Measurements from ENCODE around the gene TBCD. TPM values are rescaled to one million over a fixed set of nuclear protein-coding genes. Genes with fewer than 3 reads are reported as not detected.

Gene TBCD
- total and polyA plus RNA-seq, 9 of the 15 experiments (the other 6 are each of a cell fraction or from before 2014, with no cell fraction given): 8.9 to 98.5 (median 28.0) TPM

DNA sequence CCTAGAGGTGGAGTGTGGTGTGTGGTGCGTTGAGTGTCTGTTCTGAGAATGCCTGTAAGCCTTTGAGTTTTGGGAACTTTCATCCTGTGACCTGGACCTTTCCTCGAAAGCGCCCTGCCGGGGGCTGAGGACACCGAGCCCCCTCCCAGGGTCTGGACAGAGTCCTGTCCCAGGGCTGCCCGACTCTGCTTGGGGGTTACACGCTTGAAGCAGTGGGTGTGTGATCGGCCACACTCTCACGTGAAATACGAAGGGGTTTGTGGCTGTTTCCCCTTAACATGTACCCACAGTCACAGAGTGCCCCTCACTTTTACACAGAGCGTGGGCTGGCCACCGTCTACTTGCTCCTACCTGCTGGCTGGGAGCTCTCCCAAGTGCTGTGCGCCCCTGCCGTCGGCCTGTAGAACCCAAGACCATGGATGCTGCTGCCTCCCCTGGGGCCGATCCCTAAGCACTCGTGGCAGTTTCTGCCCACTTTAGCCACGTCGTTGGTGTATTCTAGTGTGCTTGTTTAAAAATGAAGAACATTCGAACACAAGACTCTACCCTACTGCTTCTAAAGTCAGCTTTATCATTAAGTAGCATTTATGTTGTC, 81.1 kb downstream of the TBCD start (continued):
- no peak for TF ChIP-seq MTF1 (CRISPR knock-in tag; IDR thresholded peaks at IDR 0.05; ENCODE audit: borderline replicate concordance)
- TF ChIP-seq CHD4 (IDR thresholded peaks at IDR 0.05; ENCODE audit: insufficient read depth, insufficient replicate concordance, low read depth, low read length, poor library complexity, severe bottlenecking): no peak
- TF ChIP-seq ZKSCAN1 (IDR thresholded peaks at IDR 0.05; ENCODE audit: low read depth, low read length): no peak

DNA sequence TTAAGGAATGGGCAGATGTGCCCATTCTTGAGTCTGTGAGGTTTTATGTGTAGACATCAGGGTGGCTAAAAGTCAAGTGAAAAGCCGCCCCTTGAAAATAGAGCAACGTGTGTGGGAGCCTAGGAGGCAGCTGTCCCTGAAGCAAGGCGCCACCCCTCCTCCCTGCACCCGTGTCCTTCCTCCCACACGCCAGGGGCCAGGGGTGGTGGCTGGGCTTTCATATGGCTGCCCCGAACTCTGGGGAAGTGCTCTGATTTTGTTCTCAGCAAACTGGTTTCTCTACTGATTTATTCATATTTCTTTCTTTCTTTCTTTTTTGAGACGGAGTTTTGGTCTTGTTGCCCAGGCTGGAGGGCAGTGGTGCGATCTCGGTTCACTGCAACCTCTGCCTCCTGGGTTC, 83.3 kb downstream of the TBCD start:
- Histone ChIP-seq H3K9me3 (replicated peaks; ENCODE audit: control insufficient read depth, insufficient read depth, low read depth, low read length) (no peaks in the 10 kb centered on the region), H3K27ac (ENCODE audit: extremely low read depth, low read depth, low read length) (no peak overlapping the region), H3K79me2 (ENCODE audit: control insufficient read depth, insufficient read depth, low read length) (no peaks in the 10 kb centered on the region), H2AFZ (ENCODE audit: low read depth, low read length) (no peak overlapping the region), H3K4me3 (no peak overlapping the region), H3K9me1 (ENCODE audit: control insufficient read depth, insufficient read depth, low read length) (no peaks in the 10 kb centered on the region), H3K4me1 (replicated peaks in 1 of 2; ENCODE audit: control insufficient read depth in 2 of 2, insufficient read depth in 2 of 2, low read length in 2 of 2) (peaks cover 0 to 28% of the 10 kb centered on the region in 2 experiments; a peak in 2 of 5 replicates), H3K4me2 (ENCODE audit: insufficient read depth, low read length) (no peak overlapping the region), H3K27me3 (ENCODE audit: control insufficient read depth in 2 of 2, insufficient read depth in 2 of 2, low read length in 2 of 2) (no peaks in the 10 kb centered on the region), H3K36me3 (ENCODE audit: control insufficient read depth, insufficient read depth, low read length) (peaks cover 30% of the 10 kb centered on the region), H3K9ac (ENCODE audit: insufficient read depth in 1 of 2, low read depth in 2 of 2, low read length in 2 of 2) (no peak overlapping the region), H4K20me1 (replicated peaks; ENCODE audit: control insufficient read depth, insufficient read depth, low read length) (no peaks in the 10 kb centered on the region)
- no TSS peak for BruUV-seq (replicated peaks)
- ChIA-PET CTCF (ENCODE audit: low intra/inter-chr PET ratio) (interaction anchor here (0.5 kb wide), 1 partner anchor 268 kb away, joined by 4 read pairs; no protein-coding TSS in a partner anchor), POLR2A (no interaction called here)
- intact Hi-C loops (cut with micrococcal nuclease): no loop called here
- ATAC-seq: no peak
- 73% methylated on average over 9 of the region's 9 CpGs for WGBS (ENCODE audit: insufficient coverage, low coverage, missing lambda C conversion rate)
- FAIRE-seq: no peak
- no peak for DNase-seq (ENCODE audit: extremely low read depth in 1 of 4, low spot score in 3 of 4)
- no peak for TF ChIP-seq E2F3 (CRISPR knock-in tag; IDR thresholded peaks at IDR 0.05)
- peak; percentile 28; the same call in 1 of the 2 replicates for TF ChIP-seq VEZF1 (CRISPR knock-in tag; IDR thresholded peaks at IDR 0.05)
- TF ChIP-seq KDM1A (IDR thresholded peaks at IDR 0.05): peak in 1 of 2 experiments; percentile 22; a peak in 1 of 4 replicates
- in situ Hi-C loops (cut with MboI): no loop called here
